NB4 (cell line): ENCODE data around the gene TMEM97.

Experiments used
- POLR2A ChIP-seq: IDR thresholded peaks from 2 replicates; pipeline ENCODE4 v1.6.1; 2011; ENCODE audit warnings: mild to moderate bottlenecking; ENCODE audit not compliant: insufficient read length; ENCODE audit errors: extremely low read depth
- TF ChIP-seq, protein P1 (sequence below): IDR thresholded peaks from one replicate; pipeline ENCODE4 v1.5.1; 2012; ENCODE audit warnings: low read depth, low read length
- TF ChIP-seq, protein P2 (sequence below): IDR thresholded peaks from 2 replicates; pipeline ENCODE4 v1.6.1; 2011; ENCODE audit warnings: low read depth, low read length

DNA sequence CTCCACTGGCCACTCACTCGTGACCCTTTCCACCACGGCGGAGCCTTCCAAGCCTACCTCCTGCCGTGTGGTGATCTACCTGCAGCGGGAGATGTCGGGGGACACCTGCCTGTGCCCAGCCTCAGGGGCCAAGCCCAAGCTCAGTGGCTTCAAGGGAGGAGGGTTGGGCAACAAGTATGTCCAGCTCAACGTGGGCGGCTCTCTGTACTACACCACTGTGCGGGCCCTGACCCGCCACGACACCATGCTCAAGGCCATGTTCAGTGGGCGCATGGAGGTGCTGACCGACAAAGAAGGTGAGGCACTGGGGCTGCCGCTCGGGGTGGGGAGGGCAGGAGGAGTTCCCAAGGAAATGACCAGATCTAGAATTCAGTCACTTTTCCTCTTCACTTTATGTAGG lies 20.4 kb downstream of the TMEM97 start:
- TF ChIP-seq, protein P1, sequence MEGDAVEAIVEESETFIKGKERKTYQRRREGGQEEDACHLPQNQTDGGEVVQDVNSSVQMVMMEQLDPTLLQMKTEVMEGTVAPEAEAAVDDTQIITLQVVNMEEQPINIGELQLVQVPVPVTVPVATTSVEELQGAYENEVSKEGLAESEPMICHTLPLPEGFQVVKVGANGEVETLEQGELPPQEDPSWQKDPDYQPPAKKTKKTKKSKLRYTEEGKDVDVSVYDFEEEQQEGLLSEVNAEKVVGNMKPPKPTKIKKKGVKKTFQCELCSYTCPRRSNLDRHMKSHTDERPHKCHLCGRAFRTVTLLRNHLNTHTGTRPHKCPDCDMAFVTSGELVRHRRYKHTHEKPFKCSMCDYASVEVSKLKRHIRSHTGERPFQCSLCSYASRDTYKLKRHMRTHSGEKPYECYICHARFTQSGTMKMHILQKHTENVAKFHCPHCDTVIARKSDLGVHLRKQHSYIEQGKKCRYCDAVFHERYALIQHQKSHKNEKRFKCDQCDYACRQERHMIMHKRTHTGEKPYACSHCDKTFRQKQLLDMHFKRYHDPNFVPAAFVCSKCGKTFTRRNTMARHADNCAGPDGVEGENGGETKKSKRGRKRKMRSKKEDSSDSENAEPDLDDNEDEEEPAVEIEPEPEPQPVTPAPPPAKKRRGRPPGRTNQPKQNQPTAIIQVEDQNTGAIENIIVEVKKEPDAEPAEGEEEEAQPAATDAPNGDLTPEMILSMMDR = no peak
- no peak for TF ChIP-seq POLR2A
- TF ChIP-seq, protein P2, sequence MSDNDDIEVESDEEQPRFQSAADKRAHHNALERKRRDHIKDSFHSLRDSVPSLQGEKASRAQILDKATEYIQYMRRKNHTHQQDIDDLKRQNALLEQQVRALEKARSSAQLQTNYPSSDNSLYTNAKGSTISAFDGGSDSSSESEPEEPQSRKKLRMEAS = no peak
